Islet precursor cell (in vitro differentiated cells): ENCODE results near the gene IGFBP4.

ENCODE experiments used
- DNase-seq: peaks from one replicate; pipeline ENCODE4 v3.0.0-alpha.2; 2018

Gene IGFBP4

DNA sequence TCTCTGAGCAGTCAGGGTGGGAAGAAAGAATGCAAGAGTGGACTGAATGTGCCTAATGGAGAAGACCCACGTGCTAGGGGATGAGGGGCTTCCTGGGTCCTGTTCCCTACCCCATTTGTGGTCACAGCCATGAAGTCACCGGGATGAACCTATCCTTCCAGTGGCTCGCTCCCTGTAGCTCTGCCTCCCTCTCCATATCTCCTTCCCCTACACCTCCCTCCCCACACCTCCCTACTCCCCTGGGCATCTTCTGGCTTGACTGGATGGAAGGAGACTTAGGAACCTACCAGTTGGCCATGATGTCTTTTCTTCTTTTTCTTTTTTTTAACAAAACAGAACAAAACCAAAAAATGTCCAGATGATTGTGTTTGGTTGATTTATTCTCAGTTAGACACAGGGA is 14.1 kb downstream of the IGFBP4 start:
- DNase-seq: no peak

DNA sequence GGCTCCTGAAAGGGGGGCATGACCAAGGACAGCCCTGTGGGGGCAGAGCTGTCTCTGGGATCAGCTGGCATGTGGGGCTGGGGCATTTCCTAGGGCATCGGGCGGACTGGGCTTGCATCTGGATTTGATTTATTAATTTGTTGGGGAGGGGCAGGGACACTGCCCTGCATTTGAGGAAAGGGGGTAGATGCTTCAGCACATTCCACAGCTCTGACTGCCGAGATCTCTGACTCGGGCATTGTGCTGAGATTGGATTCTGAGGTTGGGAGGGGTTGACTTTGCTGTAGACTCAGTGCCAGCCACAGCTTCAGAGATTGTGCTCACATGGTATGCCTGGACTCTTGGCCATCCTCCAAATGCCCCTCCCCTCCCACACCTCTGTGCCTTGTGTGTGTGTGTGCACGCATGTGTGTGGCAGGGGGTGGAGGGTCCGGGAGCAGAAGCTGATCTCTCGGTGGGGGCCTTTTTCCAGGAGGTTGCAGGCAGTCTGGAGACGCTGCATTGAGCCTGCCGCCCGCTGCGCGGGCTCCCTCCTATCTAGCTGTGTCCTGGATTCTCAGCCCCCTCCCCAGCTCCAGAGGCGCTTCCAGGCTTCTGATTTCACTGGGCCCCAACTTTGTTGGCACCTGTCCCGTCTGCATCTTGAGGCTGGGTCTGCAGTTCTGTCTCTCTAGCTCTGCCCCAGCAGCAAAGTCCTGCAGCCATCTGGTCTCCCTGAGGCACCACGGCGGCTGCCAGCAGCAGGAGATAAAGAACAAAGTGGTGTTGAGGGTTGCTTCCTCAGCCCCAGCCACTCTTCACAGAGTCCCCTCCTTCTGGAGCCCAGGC is 14.9 kb downstream of the IGFBP4 start:
- no peak for DNase-seq

DNA sequence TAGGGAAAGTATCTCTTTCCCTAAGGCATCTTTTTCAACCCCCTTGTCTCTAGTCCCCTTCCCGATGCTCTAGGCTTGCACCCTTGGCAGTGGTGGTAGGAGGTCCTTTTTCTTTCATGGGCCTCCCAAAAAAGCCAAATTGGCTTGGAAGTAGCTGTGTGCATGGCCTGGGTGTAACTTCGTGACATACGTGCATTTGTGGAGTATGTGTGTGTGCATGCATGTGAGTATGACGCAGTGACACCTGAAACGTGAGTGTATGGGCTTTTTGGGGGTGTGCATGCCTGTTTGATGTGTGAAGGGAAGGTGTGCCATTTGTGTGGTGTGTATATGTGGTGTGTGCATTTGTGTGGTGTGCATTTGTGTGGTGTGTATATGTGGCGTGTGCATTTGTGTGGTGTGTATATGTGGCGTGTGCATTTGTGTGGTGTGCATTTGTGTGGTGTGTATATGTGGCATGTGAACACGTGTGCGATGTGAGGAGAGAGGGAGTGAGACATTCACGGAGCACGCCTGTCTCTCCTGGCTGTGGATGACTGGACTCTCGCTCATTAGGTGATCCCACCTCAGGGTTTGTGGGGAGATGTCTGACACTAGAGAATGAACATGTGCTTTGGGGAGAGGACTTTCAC is 15.7 kb downstream of the IGFBP4 start:
- DNase-seq: no peak

DNA sequence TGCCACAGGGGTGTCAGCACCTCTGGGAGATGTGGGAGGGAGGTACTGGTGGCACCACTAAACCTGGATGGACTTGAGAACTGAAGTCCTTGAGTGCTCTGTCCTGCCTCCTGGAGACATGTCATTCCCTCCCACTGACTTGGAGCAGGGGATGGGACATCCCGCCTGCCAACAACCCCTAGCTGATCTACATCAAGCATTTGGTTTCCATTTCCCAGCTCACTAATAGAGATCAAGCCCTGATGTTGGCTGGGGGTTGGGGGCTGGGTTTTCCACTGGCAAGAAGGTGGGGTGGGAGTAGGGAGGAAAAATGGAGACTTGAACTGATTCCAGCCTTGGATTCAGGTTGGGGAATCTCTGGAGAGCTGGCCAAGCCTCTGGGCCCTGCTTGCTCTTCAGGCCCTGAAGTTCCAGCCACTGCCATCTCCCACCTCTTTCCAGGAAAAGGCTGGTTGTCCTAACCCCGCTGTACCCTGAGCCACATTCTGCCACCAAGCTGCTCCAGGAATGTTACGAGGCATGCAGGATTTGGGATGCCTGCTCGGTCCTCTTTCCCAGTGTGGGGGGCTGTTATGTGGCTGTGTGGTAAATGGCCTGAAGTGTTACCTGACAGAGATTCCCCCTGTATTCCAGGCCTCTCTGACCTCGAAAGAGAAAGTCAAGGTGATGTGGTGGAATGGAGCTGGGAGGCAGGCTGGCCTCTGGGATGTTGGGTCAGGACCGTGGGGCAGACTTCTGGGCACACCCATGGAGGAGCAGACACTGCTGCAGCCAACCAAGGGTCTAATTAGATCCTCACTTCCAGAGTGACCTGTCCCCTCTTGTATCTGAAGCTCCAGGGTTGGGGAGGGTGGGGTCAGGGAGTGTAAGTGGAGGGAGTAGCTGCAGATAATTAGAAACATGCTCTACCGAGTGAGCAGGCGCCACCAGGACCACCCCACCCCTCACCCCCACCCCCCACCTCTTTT is 16.7 kb downstream of the IGFBP4 start:
- no peak for DNase-seq

DNA sequence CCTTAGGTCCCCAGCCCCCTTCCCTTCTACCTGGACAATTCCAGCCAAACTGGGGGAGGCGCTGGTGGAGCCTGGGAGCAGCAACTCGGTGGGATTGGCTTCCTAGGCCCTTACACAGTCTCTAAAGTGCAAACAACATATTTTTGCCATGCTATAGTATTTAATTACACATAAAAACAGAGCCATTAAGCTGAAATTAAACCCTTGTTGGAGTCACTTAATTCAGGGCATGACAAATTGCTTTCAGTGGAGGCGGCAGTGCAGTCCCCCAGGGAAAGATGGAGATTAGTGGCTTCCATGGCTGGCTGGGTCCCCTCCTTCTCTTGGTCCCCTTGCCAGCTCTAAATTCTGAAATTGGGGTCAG is 17.3 kb downstream of the IGFBP4 start:
- no peak for DNase-seq

DNA sequence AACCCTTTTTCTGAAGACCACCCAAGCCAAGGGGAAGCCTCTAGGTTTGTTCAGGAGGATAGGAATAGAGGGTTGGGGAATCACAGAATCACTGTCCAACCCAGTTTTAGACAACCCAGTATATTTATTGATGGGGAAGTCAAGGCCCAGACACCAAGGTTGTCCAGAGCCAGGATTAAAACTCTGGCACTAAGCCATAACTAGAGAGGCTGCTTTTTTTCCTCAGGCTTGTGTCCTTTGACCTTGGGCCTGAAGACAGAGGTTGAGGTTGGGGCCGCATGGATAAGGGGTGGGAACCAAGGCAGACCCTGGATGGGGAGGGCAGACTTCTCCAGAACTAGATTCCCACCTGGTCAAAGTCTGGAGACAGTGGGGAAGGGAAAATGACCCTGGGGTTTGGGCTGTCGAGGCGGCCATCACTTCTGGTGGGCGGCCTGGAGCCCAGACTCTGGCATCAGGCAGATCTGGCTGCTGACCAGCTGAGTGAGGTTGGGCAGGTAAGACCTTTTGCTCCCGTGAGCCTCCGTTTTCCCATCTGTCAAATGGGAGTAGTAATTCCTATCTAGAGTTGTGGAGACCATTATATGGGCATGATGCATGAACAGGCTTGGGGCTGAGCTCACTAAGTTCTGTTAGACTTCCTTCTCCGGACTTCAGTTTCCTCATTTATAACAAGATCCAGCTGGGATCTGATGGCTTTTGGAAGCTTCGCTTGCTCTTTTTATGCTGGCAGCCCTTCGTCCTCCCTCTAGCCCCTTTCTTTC is 17.9 kb downstream of the IGFBP4 start:
- DNase-seq: no peak

DNA sequence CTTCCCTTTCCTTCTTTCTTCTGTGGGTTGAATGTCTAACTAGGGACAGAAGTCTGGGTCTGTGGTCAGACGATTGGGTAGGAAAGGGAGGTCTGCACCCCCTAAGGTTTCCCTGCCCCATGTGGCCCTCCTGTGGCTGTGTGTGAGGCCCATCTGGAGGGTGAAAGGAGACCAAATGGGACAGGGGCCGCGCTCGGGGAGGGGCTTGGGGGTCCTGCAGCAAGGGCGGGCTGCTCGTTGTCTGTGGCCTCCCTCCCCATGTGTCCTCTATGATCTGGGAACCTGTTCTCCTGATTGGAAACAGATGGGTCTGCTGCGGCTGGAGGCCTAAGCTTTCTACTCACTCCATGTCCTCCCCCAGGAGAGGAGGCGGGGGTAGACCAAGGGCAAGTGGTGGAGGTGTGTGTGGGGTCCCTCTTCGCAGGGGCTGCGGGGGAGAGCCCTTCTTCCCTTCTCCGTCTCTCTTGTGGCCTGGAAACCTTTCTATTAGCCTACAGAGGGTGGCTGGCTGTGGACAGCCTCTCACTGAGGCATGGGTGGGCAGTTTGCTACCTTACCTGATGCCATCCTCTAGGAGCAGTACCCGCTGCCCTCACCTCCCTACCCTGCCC is 18.6 kb downstream of the IGFBP4 start:
- no peak for DNase-seq

DNA sequence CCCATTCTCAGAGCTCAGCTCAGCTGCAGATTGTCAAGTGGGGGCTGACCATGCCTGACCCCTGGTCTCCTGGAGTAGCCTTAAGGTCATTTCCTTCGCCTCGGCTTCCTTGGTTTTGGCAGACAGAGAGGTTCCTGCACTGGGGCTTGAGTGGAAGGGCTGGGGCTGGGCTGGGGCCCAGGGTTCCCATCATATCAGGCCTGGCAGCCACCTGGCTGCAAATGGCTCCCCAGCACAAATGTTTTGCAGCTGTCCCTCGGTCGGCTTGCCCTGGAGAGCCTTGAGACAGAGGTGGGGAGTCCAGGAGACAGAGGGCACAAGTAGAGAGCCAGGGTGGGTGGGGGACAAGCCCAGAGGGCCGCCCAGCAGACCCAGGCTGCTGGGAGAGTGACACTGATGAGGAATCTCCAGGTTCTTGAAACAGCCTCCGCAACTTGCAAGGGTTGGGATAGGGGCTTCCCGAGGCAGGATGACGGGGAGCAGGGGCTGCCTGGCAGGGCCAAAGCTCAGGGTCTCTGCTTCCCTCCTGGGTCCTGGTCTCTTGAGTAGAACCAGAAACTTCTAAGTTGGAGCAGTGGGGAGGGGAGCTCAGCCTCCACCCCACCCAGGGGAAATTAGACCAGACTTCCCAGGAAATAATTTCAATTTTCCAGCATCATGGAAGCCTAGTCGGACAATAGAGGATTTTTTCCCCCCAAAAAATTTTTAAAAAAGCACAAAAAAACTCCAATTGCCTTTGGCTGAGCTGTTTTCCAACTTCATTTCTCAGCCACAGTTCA is 19.3 kb downstream of the IGFBP4 start:
- DNase-seq: no peak

DNA sequence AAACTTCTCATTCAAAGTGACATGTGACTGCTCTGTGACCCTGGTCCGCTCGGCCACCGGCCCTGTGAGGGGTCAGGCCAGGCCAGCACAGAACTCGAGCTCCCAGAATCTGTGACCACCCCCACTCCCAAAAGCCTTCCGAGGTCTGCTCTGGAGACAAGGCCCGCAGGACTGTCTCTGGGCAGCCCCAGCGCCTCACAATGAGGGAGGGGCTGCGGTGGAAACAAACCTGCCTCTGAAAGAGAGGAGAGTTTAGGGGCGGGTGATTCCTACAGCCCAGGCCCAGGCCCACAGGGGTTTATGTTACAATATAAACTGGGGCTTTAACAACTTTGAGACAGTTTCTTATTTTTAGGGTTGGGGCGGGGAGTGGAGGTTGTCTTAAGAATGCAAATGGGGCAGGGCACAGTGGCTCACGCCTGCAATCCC is 19.9 kb downstream of the IGFBP4 start:
- no peak for DNase-seq

DNA sequence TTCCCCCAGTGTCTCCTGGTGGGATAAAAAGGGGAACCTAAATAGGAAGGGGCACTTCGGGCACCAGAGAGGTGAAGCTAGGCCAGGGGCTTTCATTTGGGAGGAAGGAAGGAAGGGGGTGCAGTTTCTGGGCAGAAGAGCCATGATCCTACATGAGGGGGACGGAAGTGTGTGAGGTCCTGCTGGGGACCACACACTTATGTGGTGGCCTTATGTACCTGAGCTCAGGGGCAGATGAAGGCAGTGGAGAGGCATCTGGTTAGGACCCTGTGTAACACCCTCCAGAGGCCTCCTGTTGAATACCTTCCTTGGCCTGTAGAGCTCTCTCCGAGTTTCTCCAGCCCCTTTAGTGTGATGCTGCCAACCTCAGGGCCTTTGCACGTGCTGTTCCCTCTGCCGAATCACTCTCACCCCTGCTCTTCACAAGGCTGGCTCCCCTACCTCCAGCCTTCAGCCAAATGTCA is 21.2 kb downstream of the IGFBP4 start:
- DNase-seq: no peak

DNA sequence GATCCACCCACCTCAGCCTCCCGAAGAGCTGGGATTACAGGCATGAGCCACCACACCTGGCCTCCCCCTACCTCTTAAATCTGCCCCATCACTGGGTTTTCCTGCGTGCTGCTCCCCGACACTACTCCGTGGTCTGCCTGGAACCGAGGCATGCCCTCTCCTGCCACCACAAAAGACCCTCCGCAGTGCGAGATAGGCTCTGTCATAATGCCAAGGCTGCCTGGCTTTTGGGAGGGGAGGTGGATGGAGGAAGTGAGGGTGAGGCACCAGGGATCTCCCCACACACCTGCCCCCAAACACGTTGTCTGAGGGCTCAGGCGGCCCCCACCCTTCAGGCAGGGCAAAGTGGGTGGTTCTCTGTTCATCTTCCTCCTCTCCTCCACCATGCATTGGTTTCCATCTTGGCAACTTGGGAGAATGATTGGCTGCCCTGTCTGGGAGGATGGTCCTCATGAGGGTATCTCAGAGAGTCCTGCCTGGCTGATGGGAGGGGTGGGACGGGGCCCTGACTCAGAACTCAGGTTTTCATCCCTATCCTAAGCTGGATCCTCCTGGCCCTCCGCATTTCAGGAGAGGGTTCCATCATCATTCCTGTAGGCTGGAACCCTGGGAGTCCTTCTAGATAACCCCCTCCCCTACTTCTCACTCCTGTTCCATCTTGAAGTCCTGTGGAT is 23.2 kb downstream of the IGFBP4 start:
- no peak for DNase-seq

DNA sequence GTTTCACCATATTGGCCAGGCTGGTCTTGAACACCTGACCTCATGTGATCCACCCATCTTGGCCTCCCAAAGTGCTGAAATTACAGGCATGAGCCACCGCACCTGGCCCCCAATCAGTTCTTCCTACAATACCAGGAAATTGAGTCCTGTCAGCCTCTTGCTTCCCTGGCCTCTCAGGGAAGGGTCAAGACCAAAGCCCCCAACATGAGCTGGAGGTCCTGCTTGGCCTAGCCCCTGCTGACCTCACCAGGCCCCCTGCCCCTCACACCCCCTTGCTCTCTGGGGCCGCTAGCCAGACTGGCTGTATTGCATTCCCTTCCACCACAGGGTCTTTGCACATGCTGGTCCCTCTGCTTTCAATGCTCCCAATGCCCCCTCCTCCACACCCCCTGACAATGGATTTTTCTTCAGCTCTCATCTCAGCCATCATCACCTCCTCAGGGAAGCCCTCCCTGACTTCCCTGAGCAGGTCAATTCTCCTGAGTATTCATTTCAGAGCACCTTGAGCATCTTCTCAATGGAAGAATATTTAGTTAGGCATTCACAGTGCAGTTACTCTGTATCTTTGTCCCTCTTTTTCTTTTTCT is 24.1 kb downstream of the IGFBP4 start:
- DNase-seq: no peak

DNA sequence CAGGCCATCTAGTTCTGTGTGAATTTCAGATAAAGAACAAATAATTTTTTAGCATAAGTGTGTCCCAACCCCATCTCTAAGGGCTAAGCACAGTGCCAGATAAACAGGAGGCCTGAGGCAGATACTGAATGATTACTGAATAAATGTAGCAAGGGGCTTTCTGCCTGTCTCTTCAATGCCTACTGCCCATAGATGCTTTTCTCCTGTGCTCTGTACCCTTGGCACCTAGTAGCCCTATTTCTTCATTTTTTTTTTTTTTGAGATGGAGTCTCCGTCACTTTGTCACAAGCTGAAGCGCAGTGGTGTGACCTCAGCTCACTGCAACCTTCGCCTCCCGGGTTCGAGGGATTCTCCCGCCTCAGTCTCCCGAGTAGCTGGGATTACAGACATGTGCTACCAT is 25.3 kb downstream of the IGFBP4 start:
- no peak for DNase-seq

DNA sequence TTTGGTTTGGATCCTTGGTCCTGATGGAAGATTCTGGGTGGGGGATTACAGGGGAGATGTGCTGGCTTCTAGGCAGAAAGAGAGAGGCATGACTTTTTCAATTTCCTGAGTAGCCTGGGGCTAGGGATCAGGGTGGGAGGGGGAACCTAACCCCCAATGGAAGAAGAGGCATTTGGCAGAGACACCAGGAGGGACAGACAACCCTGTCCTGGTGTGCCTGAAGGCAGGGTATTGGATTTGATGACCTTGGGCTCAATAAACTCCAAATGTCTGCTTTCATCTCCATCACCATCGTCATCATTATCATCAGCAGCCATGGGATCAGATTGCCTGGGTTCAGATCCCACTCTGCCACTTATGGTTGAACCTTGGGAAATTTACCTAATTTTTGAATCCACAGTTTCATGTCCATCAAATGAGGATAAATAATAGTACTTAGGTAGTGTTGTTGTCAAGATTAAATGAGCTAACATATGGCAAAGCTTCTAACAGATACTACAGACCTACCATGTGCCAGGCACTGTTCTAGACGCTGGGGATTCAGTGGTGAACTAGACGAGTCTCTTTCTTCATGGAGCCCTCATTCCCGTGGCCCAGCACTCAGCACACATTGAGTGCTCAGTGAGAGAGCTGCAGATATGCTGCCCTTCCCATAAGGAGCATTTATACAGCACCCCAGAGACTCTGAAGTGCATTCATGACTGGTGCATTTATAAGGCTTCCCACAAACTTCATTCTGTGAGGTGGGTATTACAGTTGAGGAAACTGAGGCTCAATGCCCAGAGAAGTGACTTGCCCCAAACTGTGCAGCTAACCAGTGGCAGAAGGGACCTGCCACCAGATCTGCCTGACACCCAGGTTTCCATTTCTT is 26.8 kb downstream of the IGFBP4 start:
- DNase-seq: no peak

DNA sequence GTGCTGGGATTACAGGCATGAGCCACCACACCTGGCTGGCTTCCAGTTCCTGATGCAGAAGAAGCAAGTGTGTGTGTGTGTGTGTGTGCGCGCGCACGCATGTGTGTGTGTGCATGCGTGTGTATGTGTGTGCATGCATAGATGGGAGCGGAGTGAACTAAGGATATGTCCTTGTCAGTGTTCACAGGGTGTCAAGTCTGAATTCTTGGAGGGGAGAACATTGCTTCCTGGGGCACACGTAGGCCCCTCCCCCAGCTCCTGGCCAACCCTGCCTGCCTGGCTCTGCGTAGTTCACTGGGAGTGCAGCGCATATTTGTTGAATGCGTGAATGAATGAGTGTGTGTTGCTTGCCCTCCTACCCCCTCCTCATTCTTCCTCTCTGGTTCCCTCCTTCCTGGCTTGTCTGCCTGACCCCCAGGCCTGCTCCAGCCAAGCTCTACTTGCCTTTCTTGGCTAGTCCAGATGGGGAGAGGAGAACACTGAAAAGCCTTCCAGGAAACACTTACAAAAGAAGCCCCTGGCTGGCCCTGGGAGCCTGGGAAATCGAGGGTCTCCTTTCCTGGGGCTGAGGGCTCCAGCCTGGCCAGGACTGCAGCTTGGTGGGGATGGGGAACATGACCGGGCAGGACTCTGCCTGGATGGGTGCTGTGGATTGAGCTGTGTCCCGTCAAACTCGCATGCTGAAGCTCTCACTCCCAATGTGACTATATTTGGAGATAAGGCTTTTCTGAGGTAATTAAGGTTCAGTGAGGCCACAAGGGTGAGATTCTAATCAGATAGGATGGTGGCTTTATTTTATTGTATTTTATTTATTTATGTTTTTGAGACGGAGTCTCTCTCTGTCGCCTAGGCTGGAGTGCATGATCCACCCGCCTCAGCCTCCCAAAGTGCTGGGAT is 27.9 kb downstream of the IGFBP4 start:
- DNase-seq: peak; percentile 85

DNA sequence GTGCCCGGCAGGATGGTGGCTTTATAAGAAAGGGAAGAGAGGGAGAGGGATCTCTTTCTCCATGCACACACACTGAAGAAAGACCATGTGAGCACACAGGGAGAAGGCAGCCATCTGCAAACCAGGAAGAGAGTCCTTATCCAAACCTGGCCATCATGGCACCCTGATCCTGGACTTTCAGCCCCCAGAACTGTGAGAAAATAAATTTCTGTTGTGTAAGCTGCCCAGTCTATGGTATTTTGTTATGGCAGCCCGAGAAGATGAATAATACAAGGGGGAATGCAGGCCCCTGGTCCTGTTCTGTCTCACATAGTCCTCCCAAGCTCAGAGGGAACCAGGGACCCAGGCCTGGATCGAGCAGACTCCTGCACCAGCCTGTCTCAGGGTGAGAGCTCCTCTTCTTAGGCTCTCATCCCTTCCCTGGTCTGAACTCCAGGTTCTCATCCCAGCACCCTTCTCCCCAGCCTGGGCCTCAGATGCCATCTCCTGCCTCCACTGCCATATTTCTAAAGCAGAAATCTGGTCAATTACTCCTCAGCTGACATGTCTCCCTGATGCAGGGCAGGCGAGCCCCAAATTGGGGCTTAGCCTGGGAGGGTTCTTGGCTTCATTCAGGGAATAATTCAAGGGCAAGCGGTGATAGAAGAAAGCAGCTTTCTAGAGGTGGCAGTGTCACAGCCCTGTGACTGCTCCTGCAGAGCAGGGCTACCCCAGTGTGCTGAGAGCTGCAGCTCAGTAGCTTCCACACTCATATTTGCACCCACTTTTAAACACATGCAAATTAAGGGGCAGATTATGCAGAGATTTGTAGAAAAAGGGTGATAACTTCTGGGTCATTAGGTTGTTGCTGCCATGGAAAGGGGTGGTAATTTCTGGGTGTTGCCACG is 28.8 kb downstream of the IGFBP4 start:
- no peak for DNase-seq
